Activated CD8-positive, alpha-beta memory T cell treated with anti-CD3 and anti-CD28 coated beads, Interleukin-2, amount 50 U/mL, for 48 hours (primary cell): Measurements from ENCODE around the gene CCDC18.
"Not testable (repeated sequence)": the region's sequence is repeated elsewhere in the genome, so short reads cannot be mapped to it uniquely, and the experiment has no call there.

Source experiments
- DNase-seq: peaks from one replicate; pipeline ENCODE4 v3.0.0-alpha.2; 2020

Gene CCDC18

GRCh38 chr1:93239863-93240262 is 59.3 kb downstream of the CCDC18 start:
- no peak for DNase-seq

GRCh38 chr1:93243233-93243632 is 62.7 kb downstream of the CCDC18 start:
- not testable (repeated sequence) for DNase-seq

- DNase-seq = no peak
Measured at GRCh38 chr1:93244298-93245069, 64.0 kb downstream of the CCDC18 start.

DNA sequence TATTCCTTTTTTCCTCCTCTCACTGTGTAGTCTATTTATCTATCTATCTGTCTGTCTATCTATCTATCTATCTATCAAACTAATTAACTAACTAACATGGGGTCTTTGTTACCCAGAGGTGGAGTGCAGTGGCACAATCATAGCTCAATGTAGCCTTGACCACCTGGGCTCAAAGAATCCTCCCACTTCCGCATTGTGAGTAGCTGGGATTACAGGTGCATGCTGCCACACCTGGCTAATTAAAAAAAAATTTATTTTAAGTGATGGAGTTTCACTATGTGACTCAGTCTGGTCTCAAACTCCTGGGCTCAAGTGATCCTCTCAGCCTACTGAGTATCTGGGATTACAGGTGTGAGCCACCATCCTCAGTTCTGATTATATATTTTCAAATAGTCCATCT is 71.4 kb downstream of the CCDC18 start:
- DNase-seq = no peak

DNA sequence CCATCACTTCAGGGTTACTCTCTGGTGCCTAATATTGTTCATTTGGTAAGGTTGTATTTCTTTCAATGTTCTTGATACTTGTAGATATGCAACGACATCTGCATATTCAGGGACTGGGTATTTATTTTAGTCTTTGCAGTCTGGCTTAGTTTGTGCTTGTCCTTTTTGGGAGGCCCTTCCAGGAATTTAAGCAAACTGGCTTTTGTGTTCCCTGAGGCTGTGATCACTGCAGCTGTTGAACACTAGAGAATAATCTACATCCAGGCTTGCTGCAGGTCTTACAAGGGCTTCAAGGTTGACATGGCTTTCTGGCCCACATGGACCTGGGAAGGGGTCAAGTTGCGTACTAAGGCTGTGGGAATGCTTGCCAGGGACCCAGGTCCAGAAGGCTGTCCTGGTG is 72.1 kb downstream of the CCDC18 start:
- DNase-seq = no peak

DNA sequence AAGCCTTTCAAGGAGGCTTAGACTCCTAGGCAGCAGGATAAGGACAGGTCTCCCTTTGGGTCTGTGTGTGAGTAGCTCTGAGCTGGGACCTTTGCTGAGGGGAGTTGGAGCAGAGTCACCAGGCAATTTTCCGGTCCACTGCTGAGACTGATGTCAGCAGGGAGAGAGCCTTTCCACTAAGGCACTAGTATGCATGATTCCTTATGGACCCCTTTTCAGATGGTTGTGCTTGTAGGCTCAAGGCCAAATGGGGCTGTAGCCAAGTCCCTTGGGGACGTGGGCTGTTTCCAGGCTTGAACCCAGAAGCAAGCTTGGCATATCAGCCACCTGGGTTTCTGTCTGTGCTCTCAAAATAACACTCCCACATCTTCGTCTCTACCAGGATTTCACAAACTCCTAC is 73.0 kb downstream of the CCDC18 start:
- DNase-seq = no peak

GRCh38 chr1:93255222-93256079 is 74.9 kb downstream of the CCDC18 start:
- no peak for DNase-seq

DNA sequence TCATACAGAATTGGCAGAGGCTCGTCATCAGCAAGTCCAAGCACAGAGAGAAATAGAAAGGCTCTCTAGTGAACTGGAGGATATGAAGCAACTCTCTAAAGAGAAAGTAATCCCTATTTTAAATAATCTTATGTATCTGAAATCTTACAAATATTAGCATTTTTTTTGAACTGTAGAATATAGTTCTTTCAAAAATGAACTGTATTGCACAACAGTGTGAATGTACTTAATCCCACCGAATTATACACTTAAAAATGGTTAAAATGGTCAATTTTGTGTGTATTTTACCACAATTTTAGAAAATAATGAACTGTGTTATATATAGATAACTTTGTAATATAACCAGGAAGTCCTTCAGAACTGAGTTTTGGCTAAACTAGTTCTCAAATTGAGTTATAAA is 75.9 kb downstream of the CCDC18 start:
- no peak for DNase-seq

- no peak for DNase-seq
Measured at GRCh38 chr1:93257889-93258288, 77.4 kb downstream of the CCDC18 start.

DNA sequence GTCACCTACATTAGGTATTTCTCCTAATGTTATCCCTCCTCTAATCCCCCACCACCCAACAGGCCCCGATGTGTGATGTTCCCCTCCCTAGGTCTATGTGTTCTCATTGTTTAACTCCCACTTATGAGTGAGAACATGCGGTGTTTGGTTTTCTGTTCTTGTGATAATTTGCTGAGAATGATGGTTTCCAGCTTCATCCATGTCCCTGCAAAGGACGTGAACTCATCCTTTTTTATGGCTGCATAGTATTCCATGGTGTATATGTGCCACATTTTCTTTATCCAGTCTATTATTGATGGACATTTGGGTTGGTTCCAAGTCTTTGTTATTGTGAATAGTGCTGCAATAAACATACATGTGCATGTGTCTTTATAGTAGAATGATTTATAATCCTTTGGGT is 80.2 kb downstream of the CCDC18 start:
- DNase-seq = not testable (repeated sequence)

GRCh38 chr1:93262645-93263044 is 82.1 kb downstream of the CCDC18 start:
- no peak for DNase-seq

- not testable (repeated sequence) for DNase-seq
Measured at GRCh38 chr1:93268888-93269287, 88.4 kb downstream of the CCDC18 start.

GRCh38 chr1:93275262-93275633 is 94.7 kb downstream of the CCDC18 start:
- not testable (repeated sequence) for DNase-seq

- DNase-seq = no peak
Measured at GRCh38 chr1:93275634-93276295, 95.2 kb downstream of the CCDC18 start.

- not testable (repeated sequence) for DNase-seq
Measured at GRCh38 chr1:93277530-93277929, 97.0 kb downstream of the CCDC18 start.

- no peak for DNase-seq
Measured at GRCh38 chr1:93283496-93283895, 103.0 kb downstream of the CCDC18 start.

- no peak for DNase-seq
Measured at GRCh38 chr1:93288558-93288957, 108.0 kb downstream of the CCDC18 start.

DNA sequence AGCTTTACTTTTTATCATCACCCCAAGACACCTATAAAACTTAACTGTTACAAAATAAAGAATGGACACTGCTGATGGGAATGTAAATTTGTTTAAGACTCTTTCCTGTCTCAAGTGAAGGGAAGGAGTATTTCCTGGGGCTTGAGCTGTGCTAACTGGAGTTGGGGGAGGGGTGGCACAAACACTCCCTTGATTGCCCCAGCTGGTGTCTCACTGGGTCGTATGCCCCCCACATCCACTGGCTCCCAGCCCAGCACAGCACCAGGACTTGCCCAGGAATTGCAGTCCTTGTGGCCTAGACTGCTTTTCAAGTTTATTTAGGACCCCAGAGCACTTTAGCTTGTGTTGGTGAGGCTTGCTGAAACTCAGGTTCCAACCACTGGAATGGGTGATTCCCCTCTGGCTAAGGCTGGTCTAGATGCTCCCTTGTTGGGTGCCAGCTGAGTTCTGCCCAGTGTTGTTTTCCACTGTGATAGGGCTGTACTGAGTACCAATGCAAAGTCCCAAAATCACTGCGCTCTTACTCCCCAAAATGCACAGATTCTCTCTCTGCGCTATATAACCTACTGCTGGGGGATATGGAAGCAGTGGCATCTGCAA is 116.1 kb downstream of the CCDC18 start:
- no peak for DNase-seq

GRCh38 chr1:93301131-93301530 is 120.6 kb downstream of the CCDC18 start:
- no peak for DNase-seq

- no peak for DNase-seq
Measured at GRCh38 chr1:93302078-93302477, 121.6 kb downstream of the CCDC18 start.

- DNase-seq = no peak
Measured at GRCh38 chr1:93304716-93305138, 124.2 kb downstream of the CCDC18 start.

DNA sequence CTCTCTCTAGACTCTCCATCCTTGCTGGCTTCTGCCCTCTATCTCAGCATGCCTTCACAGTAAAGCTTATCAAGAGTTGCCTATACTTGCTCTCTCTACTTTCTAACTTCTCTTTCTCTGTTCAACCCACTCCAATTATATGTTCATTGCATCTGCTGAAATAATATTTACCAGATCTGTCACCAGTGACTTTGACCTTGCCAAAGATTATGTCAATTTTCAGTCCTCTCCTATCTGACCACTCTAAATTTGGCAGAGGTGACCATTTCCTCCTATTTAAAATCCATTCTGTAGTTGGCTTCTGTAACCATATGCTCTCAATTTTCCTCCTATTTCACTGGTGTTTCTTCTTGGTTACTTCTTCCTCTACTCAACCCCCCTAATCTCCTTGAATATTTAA is 126.4 kb downstream of the CCDC18 start:
- no peak for DNase-seq

DNA sequence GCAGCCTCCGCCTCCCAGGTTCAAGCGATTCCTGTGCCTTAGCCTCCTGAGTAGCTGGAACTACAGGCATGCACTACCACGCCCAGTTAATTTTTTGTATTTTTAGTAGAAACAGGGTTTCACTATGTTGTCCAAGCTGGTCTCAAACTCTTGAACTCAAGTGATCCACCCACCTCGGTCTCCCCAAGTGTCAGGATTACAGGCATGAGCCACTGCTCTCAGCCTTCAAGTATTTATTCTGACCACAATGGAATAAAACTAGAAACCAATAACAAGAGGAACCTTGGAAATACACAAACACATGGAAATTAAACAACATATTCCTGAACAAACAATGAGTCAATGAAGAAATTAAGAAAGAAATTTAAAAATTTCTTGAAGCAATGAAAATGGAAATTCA is 132.5 kb downstream of the CCDC18 start:
- DNase-seq = no peak
